HG02938 (cell line): ENCODE measurements around the gene TBC1D1.

Experiments used
- ATAC-seq: cut with Tn5 transposase; IDR thresholded peaks from one replicate; pipeline ENCODE4 v1.9.1; 2021; ENCODE audit warnings: mild to moderate bottlenecking, moderate library complexity; ENCODE audit not compliant: unreplicated experiment

TBC1D1 gene

DNA sequence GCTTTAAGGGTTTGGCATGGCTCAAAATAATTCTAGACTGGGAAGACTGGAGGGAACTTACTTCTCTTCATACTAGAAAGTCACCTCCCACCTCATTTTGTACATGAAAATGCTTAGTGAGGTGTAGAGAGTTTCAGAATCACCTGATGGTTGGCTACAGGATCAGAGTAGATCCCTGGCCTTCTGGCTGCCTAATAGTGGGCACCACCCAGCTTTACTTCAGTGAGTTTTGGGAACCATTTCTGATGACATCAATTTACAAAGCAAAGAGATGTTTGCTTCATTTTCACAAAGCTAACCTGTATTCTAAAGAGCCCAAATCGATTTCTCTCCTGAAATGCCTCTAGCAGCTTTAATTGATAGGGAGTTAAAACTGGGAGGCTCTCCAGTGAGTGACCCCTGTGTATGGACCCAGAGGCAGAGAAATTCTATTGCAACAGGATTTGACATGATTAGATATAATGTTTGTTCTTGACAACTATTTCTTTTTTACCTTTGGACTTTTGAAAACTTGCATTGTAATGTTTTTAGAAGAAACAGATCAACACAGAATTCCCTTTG, 249.8 kb downstream of the TBC1D1 start:
- ATAC-seq, result no peak

DNA sequence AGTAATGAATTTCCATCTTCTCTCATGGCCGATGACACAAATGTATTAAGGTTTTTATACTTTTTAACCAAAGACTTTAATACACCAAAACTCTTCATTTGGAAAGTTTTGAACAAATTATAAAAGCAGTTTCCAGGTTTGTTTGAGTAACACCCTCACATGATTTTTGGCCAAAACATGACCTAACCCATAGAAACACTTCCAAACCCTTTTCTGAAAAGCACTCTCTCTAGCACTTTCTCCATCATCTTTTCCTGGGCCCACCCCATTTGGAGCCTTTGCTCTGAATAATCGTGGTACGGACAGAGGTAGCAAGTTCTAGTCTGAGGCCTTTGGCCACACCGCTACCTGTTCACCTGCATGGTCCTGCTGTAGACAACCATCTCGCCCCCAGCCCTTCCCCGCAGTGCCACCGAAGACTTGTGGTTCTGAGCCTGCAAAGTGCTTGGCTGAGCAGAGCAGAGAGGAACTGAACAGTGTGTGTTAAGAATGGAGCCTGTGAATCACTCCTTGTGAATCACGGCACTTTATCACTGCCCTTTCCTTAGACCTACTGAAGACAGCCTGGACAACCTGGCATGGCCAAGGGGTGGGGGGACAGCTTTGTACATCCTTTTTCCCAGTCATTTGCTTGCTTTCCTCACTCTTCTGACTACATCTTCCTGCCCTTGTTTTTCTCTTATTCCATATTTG, 251.1 kb downstream of the TBC1D1 start:
- no peak for ATAC-seq

- no peak for ATAC-seq
Observed at GRCh38 chr4:38144031-38144430, 253.1 kb downstream of the TBC1D1 start.

- ATAC-seq, result no peak
Observed at GRCh38 chr4:38145033-38145678, 254.3 kb downstream of the TBC1D1 start.

- no peak for ATAC-seq
Observed at GRCh38 chr4:38145741-38146140, 254.9 kb downstream of the TBC1D1 start.

DNA sequence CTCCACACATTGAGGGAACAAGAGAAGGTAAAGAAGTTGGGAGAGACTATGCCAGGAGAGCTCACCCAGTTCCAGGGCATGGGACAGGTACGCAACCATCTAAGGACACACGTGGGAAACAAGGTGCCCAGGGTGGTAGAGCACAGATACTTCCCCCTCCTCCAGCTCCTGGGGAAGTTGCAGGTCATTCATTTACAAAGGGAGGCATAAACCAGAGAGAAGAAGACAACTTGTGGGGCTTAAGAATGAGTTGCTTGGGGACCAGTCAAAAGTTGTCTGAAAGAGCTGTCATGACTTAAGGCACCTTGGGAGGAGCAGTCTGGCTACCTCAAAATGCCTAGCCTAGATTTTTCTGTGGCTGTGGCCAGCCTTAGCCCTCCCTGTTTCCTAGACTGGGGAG, 255.5 kb downstream of the TBC1D1 start:
- no peak for ATAC-seq

DNA sequence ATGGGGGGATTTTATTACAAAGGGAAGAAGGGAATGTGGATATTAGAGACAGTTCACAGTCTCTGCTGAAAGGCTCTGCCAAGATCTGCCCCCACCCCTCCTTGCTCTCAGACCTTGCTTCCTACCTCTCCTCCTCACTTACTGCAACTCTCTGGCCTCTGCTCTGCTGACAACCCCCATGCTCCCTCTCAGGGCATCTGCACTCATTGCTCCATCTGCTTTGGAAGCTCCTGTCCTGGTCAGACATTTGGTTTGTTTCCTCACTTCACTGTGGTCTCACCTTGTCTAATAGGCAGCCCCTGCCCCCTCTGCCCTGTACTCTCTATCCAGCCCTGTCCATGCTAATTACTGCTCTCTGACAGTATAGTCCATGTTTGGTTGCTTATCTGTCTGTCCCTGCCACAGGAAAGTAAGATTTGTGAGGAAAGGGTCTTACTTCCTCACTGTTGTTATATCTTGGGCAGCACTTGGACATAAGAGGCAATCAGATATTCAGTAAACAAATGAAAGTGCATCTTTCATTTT, 258.6 kb downstream of the TBC1D1 start:
- no peak for ATAC-seq

DNA sequence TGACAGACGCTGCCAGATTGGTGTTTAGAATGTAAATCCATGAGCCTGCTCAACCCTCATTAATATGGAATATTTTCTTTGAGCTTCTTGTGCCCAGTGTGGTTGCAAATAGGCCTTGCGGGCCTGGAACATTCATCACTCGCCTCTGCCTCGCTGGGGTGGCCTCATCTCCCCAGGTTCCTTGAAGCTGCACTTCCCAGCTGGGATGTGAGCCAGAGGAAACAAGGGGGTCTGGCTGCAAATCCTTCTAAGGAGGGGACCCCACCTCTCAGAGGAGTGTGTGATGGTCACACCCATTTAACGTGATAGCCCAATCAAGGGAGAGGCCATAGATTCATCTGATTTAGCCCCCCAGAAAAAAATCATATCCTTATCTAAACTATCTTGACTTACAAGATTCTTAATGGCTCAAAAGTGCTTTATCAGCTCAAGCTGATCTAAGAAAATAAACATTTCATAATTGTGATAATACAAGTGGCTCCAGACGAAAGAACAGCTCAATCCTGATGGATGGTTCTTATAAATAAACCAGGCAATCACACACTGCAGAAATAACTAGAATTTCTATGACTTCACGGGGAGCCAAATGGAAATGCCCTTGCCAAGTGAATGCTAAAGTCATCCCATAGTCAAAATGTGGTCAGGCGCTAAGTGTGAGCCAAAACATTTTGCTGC, 259.2 kb downstream of the TBC1D1 start:
- no peak for ATAC-seq

GRCh38 chr4:38150766-38151165, 259.9 kb downstream of the TBC1D1 start:
- ATAC-seq, result no peak

- ATAC-seq, result no peak
Observed at GRCh38 chr4:38151873-38152272, 261.0 kb downstream of the TBC1D1 start.

DNA sequence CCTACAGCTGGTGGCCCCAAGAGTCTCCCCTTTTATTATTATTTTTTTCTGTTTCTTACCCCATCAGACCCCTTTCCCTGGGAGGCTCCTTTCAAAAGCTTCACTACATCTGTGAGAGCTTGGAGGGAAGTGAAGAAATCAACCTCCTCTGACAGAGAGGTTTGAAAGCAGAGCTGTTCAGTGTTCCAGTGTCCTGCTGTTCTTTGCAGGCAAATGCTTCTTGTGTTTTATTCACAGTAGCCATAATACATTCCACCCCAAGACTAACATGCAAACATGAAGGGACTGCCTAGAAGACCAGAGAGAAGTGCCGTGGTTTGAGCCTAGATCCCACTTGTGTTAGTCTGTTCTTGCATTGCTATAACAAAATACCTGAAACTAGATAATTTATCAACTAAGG, 261.4 kb downstream of the TBC1D1 start:
- no peak for ATAC-seq

DNA sequence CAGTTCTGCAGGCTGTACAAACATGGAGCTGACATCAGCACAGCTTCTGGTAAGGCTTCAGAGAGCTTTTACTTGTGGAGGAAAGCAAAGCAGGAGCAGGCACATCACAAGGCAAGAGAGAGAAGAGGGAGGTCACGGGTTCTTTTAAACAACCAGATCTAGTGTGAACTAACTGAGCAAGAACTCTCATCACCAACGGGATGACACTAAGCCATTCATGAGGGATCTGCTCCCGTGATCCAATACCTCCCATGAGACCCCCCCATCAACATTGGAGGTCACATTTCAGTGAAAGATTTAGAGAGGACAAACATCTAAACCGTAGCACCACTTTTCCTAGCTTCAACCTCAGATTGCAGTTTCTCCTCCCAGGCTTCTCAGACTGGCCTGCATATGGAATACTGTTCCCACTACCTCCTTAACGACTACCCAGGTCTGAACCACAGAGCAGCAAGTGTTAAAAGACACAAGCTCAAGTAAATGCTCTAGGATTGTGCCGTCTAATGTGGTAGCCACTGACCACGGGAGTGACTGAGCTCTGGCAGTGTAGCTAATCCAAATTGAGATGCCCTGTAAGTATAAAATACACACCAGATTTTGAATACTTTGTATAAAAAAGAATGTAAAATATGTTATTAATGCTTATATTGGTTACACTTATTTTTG, 262.0 kb downstream of the TBC1D1 start:
- no peak for ATAC-seq

DNA sequence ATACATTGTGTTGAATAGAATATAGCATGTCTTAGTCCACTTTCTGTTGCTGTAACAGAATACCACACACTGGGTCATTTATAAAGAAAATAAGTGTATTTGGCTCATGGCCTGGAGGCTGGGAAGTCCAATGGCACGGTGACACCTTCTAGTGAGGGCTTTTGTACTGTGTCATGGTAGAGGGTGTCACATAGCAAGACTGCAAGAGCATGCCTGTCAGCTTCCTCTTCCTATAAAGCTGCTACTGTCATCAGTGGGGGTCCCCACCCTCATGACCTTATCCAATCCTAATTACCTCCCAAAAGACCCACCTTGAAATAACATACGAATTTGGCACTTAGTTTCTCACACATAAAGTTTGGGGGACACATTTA, 262.5 kb downstream of the TBC1D1 start:
- ATAC-seq, result no peak

DNA sequence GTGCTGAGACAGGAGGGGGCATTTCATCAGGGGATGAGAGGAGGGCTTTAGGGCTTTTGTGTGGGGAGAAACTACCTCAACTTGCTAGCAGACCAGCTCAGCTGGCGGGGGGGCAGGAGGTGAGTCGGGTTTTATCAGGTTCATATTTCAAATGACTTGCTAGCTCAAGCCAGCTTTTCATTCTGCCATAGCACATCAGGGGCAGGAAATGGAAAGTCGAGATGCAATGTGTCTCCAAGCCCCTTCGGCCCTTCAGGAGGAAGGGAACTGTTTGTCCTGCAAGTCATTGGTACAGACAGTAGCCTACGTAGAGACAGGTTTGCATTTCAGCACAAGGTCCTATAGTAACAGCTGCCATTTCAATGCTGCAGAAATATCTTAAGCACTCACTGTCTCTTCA, 263.4 kb downstream of the TBC1D1 start:
- no peak for ATAC-seq

- ATAC-seq, result no peak
Observed at GRCh38 chr4:38154681-38155588, 264.1 kb downstream of the TBC1D1 start.

DNA sequence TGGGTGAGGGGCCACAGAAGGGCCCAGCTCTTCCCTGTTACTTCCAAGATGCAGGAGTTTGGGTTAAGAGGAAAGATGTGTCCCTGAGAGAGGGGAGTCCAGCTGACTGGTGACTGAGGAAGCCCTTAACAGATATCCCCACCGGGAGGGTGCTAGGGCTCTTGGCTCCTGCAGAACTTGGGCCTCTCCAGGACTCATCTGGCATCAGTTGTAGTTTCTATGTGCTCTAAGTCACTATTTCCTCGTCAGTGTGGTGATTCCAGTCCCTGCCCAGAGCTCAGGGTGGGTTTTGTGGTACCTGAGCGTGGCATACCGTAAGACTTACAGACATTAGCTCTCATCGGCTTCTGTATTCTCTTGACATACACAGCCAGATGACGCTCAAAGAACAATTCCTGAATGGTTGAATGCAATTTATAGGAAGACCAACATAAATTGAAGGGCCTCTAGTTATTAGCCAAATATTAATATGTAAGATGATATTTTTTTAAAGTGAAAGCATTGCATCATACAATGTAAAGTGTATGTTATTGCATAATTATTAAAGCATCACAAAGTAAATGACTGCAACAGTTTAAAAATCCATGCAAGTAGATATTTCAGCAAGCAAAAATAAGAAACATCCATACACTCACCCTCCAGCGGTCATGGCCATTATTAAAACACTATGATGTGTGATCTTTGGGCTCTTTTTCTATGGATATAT, 264.9 kb downstream of the TBC1D1 start:
- ATAC-seq, result no peak

DNA sequence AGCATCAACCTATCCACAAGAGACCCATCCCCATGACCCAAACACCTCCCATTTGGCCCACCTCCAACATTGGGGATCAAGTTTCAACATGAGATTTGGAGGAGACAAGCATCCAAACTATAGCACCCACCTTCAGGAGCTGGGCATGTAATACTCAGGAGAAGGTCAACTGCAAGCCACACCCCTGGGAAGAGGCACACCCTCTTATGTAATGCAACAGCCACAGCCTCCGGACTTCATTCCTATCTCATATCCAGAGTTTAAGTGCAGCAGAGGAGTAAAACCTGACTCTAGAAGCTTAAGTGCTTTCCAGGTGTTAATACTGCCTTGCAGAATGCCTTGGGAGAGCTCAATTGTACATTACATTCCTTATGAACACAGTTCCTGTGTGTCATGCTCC, 266.7 kb downstream of the TBC1D1 start:
- no peak for ATAC-seq

DNA sequence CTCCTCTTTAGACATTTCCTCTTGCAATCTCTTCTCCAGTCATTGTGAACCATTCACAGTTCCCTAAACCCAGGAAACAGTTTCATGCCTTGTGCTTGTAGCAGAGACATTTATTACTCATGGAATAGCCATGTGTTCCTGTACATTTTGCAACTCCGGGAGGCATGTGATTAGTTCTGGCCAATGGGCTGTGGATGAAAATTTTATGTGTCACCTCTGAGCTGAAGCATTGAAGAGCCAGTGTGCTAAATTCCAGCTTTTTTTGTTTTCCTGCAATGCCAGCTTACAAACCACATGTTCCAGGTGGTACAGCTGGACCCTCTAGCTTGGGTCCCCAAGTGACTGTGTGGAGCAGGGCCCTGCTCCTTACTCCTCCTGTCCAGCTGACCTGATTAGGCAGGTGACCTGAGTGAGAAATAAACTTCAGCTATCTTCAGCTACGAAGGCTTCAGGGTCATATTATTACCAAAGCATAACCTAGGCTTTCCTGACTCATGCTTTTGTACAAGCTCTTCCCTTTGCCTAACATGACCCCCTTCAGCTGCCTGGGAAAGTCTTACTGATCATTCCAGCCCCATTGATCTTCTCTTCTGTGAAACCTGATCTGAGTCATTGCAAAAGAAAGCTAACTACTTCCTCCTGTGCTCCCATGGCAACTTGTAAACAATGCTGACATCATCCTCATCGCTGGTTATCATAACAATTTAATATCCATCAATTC, 269.8 kb downstream of the TBC1D1 start:
- ATAC-seq, result peak; percentile 88
